ENCODE measurements around the gene ADSS1.

Gene ADSS1

GRCh38 chr14:104751539-104752422 lies 27.8 kb downstream of the ADSS1 start:
- DNase-seq (ENCODE audit: low spot score): no peak

- DNase-seq (ENCODE audit: low spot score): no peak
Measured at GRCh38 chr14:104752423-104752734, 28.4 kb downstream of the ADSS1 start.

- DNase-seq (ENCODE audit: low spot score): peak; percentile 99
Measured at GRCh38 chr14:104752735-104753527, 28.9 kb downstream of the ADSS1 start, which contains the start of gene SIVA1. Gene SIVA1 (plus strand): TSS chr14:104753147. CDS start chr14:104753202, 55 bp downstream.

DNA sequence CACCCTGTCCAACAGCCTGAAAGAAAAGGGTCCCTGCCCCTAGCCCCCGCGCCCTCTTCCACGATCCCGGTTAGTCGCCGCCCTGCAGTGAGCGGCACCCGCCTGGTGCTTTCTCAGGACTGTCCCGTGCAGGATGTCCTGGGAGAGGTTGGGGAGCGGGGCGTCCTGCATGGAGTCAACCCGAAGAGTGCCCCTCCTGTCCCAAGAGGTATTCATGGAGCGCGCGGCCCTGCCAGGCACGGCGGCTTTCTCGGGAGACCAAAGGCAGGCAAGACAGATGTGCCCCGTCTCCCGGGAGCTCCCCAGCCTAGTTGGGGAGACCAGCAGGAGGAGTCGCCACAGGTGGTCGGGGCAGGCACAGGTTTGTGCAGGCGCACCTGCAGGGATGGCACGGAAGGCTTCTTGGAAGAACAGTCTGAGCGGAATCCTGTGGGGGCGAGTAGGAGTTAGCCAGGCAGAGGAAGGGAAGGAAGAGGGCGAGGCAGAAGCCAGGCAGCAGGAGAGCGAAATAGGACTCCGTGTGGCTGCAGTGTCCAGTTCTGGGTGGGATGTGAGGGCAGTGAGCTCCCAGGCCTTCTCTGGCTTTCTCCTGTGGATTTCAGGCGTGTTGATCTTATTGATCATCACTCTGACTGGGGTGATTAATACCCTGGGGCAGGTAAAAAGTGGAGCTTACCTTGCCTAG lies 29.6 kb downstream of the ADSS1 start:
- no peak for DNase-seq (ENCODE audit: low spot score)

GRCh38 chr14:104754213-104754851 lies 30.3 kb downstream of the ADSS1 start:
- DNase-seq (ENCODE audit: low spot score): no peak

DNA sequence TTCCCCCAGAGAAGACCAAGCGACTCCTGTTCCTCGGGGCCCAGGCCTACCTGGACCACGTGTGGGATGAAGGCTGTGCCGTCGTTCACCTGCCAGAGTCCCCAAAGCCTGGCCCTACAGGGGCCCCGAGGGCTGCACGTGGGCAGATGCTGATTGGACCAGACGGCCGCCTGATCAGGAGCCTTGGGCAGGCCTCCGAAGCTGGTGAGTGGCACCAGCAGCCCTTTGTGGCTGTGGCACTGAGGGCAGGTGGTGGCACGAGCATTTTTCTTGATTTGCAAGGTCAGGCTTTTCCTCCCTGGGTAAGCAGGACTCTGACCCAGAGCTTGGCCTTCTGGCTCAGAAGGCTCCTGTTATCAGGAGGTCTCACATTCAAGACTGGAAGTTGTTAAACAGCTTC lies 31.6 kb downstream of the ADSS1 start:
- DNase-seq (ENCODE audit: low spot score): no peak

- no peak for DNase-seq (ENCODE audit: low spot score)
Measured at GRCh38 chr14:104756477-104757237, 32.6 kb downstream of the ADSS1 start.

DNA sequence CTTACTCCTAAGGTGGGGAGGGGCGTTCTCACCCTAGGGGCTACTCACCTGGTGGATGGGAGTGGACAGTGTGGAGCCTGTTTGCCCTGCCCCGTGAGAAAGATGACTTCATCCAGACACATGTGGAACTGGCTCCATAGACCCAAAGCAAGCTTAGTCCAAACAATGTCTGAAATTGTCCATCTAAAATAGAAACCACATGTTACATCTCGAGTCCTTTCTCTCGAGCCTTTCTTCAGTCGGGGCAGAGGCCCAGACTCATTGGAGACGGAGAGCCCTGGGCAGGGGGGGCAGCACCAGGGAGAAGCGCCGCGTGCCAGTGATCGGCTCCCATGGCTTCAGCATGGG lies 33.2 kb downstream of the ADSS1 start:
- no peak for DNase-seq (ENCODE audit: low spot score)

DNA sequence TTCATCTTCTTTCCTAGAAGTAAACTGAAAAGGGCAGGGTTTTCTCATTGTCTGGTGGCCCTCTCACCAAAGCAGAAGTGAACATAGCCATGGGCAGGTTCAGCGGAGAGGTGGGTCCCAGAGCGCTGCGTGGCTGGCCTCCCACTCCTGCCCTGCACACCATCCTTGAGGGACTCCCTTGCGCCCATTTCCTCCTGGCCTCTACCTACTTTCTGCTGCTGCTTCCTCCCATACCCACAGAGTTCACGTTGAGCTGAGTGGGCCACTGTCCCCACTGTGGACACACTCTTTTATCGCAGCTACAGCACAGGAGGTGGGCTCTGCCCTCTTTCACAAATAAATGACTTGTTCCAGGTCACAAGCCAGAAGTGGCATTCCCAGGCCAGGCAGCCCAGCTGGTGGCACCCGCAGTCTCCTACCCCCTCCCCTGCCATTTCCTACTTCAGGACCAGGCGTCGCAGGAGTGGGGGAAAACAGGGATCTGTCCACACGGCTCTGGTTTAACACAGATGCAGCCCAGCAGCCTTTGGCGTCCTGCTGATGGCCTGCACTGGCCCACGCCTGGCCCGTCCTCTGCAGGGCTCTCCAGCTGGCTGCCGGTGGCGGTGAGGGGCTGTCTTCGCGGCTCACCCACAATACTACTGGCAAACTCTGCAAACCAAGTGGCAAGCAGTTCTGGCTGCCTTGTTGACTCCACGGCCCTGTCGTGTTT lies 33.8 kb downstream of the ADSS1 start:
- no peak for DNase-seq (ENCODE audit: low spot score)

GRCh38 chr14:104758981-104759969 lies 35.2 kb downstream of the ADSS1 start:
- DNase-seq (ENCODE audit: low spot score): no peak

GRCh38 chr14:104765517-104765916 lies 41.5 kb downstream of the ADSS1 start:
- DNase-seq (ENCODE audit: low spot score): no peak

DNA sequence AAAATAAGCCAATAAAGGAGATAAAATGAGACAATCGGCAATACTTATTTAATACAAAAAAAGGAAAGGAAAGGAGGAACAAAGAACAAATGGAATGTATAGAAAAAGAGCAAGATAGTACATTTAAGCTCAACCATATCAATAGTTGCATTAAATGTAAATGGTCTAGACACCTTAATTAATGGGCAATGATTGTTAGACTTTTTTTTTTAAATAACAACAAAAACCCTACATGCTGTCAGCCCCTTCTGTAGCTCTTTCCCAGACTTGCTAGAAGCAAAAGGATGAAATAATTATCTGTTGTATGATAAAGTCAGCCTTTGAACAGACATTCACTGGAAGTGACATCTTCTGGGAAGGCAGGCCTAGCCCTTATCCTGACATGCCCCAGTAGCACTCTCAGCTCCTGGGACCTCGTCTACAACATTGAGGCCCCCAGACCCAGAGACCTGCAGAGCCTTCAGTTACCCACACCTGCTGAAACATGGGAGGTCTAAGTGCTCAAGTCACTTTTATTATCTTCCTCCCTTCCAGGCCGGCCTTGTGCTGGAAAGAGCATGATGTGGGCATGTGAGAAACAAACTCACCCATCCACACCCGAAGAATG lies 42.3 kb downstream of the ADSS1 start:
- no peak for DNase-seq (ENCODE audit: low spot score)

GRCh38 chr14:104766863-104767633 lies 43.0 kb downstream of the ADSS1 start:
- DNase-seq (ENCODE audit: low spot score): no peak

- DNase-seq (ENCODE audit: low spot score): no peak
Measured at GRCh38 chr14:104767634-104767918, 43.5 kb downstream of the ADSS1 start.

- peak; percentile 68 for DNase-seq (ENCODE audit: low spot score)
Measured at GRCh38 chr14:104768437-104769323, 44.7 kb downstream of the ADSS1 start.

DNA sequence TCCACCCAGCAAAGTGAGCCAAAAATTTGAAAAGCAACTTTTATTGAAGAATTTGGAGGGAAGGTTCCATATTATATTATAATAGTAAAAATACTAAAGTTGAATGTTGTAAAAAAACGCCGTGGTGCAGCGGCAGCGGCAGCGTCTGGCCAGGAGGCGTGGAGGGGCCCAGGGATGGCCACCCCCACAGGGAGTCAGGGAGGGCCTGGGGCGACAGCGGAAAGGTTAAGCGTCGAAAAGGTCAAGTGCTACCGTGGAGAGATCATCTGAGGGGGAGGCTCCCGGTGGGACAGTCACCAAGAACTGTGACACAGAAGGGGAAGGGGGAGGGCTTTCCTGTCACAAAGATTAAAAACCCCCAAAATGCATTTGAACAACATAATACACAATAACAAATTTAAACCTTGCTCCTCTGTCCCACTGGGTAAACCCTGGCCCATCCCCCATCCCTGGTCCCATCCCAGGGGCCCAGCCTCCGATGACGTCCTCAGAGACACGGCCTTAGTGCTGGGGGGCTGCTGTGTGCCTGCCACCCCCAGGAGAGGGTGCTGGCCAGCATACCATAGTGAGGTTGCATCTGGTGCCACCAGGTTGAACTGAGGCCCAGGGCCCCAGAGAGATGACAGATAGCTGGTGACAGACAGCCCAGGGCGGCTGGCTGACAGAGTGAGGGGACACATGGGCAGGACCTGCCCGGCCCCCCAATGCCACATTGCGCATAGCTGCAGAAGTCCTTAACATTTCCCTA lies 45.5 kb downstream of the ADSS1 start:
- no peak for DNase-seq (ENCODE audit: low spot score)

DNA sequence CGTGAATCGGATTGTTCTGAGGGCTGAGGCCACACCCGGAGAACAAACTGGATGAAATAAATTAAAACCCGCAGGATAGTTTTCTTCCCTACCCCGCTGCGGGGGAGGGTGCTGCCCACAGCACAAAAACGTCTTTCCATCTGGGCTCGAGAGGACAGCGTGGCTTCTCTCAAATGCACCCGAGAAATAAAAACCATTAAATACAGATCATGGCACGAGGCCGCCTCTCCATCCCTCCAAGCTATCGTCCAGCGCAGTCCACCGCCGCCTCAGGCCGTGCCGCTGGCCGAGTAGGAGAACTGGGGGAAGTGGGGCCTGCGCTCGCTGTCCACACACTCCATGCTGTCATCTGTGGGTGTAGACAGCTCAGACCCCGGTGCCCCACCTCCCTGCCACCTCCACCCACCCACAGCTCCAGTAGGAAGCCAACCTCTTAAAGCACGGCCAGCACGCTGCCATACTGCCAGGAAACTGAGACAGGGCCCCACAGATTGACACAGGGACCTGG lies 46.1 kb downstream of the ADSS1 start:
- no peak for DNase-seq (ENCODE audit: low spot score)
